ENCODE measurements around the gene DDC.

DNA sequence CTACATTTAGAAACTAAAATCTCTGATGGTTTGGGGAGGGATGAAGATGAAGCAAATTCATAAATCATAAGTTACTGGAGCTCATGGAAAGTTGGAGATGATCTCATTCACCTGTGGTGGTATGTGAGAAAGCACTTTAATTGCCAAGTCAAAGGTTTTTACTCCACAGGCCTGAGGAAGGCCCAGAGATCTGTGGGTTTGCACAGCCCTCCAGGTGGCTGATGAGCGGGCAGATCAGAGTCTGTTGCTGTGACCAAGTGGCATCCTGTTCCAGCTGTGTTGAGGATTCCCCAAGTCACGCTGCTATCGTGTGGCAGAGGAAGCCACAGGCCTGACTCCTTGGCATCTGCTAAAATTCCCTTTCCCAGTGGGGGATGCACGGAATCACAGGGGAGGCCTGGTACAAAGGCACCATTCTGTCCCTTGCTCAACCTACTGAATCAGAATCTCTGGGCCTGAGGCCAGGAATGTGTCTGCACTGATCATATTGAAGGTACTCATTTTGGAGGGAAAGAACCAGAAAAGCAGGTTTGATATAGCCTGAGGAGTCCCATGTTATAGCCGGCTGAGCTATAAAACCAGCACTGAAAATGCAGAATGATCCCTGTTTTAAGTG lies 19.7 kb upstream of the DDC start:
- TF ChIP-seq POLR2AphosphoS5 (IDR thresholded peaks at IDR 0.05) (no peak), POLR2A (IDR thresholded peaks at IDR 0.05) (no peak), EP300 (IDR thresholded peaks at IDR 0.05; ENCODE audit: low read depth) (no peak)
- TF ChIP-seq, protein P1, sequence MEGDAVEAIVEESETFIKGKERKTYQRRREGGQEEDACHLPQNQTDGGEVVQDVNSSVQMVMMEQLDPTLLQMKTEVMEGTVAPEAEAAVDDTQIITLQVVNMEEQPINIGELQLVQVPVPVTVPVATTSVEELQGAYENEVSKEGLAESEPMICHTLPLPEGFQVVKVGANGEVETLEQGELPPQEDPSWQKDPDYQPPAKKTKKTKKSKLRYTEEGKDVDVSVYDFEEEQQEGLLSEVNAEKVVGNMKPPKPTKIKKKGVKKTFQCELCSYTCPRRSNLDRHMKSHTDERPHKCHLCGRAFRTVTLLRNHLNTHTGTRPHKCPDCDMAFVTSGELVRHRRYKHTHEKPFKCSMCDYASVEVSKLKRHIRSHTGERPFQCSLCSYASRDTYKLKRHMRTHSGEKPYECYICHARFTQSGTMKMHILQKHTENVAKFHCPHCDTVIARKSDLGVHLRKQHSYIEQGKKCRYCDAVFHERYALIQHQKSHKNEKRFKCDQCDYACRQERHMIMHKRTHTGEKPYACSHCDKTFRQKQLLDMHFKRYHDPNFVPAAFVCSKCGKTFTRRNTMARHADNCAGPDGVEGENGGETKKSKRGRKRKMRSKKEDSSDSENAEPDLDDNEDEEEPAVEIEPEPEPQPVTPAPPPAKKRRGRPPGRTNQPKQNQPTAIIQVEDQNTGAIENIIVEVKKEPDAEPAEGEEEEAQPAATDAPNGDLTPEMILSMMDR (IDR thresholded peaks at IDR 0.05) = no peak
